ENCODE data around the gene RBM33. TPM values are rescaled to one million over a fixed set of nuclear protein-coding genes. Genes with fewer than 3 reads are reported as not detected.
A peak's percentile ranks its signal among the peaks of the same experiment; 100 is the strongest.
"Not testable (repeated sequence)": the region's sequence is repeated elsewhere in the genome, so short reads cannot be mapped to it uniquely, and the experiment has no call there.

Gene RBM33
- total RNA-seq, 2 donors from 2014 or later, result 135 to 178 TPM

DNA sequence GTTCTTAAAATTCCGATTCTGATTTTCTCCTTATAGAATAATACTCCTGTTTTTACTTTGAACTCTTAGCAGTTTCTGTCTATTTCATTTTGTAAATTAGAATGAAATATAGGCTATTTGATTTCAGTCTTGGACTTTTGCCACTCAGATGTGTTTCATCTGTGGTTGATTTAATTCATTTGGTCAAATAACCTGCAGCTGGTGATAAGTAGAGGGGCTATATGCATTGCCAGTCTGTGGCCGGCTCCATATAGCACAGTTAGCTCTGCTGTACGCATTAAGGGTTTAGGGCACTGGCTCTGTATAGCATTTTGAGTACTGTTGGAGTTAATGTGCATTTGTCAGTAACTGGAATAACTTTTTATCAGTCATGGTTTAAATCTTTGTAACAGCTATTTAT, 35.7 kb downstream of the RBM33 start:
- Mint-ChIP-seq H3K27me3 (no peaks in the 10 kb centered on the region), H3K27ac (peak overlapping the region; percentile 56), H3K4me1 (peaks cover 35% of the 10 kb centered on the region), H3K4me3 (no peak overlapping the region), H3K36me3 (ENCODE audit: low read depth) (peaks cover 15% of the 10 kb centered on the region)
- no peak for DNase-seq
- no peak for ATAC-seq
- no peaks in the 10 kb centered on the region for H3K9me3 ChIP-seq (ENCODE audit: control insufficient read depth, low read length, poor library complexity, severe bottlenecking)

DNA sequence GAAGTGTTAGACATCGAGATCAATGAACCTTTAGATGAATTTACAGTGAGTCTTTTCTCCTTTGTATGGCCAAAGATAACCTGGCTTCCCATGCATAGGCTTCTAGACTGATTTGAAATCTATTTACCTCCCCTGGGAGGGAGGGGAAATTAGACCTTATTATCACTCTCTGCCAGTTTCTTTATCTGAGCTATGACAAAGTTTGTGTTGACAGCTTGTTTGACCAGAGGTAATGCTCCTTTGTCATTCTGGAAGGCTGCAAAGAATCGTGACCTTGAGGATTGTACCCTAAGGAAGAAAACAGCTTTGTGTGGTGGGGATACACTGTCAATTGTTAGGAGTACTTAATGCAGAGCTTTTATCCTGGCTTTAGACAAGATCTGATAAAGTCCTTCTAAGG, 36.4 kb downstream of the RBM33 start:
- Mint-ChIP-seq H3K4me3 (no peak overlapping the region), H3K4me1 (peaks cover 40% of the 10 kb centered on the region), H3K27ac (peak overlapping the region; percentile 56), H3K27me3 (no peaks in the 10 kb centered on the region), H3K36me3 (ENCODE audit: low read depth) (peaks cover 19% of the 10 kb centered on the region)
- peaks cover 3% of the 10 kb centered on the region for H3K9me3 ChIP-seq (ENCODE audit: control insufficient read depth, low read length, poor library complexity, severe bottlenecking)
- DNase-seq (no peak), ATAC-seq (no peak)

DNA sequence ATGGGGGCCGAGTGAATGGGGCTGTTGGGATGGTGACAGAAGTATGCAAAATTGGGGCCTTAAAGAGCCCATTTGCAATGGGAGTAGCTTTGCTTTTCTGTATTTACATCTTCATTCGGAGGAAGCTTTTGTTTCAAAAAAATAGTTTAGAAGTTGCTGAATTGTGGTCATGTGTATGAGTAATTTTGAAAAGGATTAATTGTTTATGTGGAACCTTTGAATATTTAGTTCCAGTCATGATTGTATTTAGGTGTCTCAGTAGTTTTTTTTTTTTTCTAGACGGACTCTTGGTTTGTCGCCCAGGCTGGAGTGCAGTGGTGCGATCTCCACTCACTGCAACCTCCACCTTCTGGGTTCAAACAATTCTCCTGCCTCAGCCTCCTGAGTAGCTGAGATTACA, 37.2 kb downstream of the RBM33 start:
- Mint-ChIP-seq H3K4me1 (peaks cover 40% of the 10 kb centered on the region), H3K27me3 (no peaks in the 10 kb centered on the region), H3K27ac (peak overlapping the region; percentile 56), H3K36me3 (ENCODE audit: low read depth) (peaks cover 22% of the 10 kb centered on the region), H3K4me3 (peak overlapping the region; percentile 39)
- H3K9me3 ChIP-seq (ENCODE audit: control insufficient read depth, low read length, poor library complexity, severe bottlenecking), result peaks cover 3% of the 10 kb centered on the region
- ATAC-seq, result no peak
- no peak for DNase-seq

DNA sequence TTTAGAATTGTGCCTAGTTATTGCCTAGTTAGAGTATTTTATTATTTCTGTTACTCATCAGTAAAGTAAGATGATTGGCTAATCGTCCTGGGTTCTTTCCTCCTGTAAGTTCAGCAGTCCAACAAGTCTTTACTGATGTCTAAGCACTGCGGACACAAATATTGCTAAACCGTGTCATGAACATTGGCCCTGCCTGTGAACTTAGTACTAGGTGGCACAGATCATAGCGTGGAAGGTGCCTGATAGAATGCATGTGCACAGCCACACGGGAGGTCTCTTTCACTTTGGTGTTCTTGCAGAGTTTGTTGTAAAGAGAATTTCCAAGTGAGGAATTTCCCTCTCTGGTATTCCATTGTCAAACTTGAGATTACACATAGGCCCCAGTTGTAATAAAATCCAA, 38.0 kb downstream of the RBM33 start:
- H3K36me3 Mint-ChIP-seq (ENCODE audit: low read depth), result peaks cover 25% of the 10 kb centered on the region
- H3K4me1 Mint-ChIP-seq, result peaks cover 40% of the 10 kb centered on the region
- ATAC-seq (no peak), DNase-seq (no peak)
- no peak overlapping the region for H3K4me3 Mint-ChIP-seq
- peak overlapping the region; percentile 56 for H3K27ac Mint-ChIP-seq
- H3K27me3 Mint-ChIP-seq, result no peaks in the 10 kb centered on the region
- peaks cover 3% of the 10 kb centered on the region for H3K9me3 ChIP-seq (ENCODE audit: control insufficient read depth, low read length, poor library complexity, severe bottlenecking)

DNA sequence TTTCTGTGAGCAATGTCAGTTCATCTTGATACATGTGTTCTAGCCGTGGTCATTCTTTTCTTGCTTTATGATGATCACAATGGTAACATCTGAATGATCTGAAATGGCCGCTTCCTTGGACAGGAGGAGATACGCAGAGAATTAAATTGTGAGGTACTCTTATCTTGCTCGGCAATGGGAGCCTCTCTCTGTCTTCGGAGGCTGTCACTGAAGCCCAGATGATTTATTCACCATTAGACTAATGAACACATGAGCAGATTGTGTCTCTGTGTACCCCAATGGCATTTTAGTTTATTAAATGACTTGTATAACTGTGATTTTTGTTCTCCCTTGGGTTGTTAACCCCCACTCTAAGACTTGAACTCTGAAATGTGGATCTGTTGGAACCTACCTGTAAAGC, 38.6 kb downstream of the RBM33 start:
- DNase-seq, result no peak
- H3K27me3 Mint-ChIP-seq, result no peaks in the 10 kb centered on the region
- no peak overlapping the region for H3K4me3 Mint-ChIP-seq
- no peak overlapping the region for H3K27ac Mint-ChIP-seq
- H3K4me1 Mint-ChIP-seq, result peaks cover 44% of the 10 kb centered on the region
- ATAC-seq, result no peak
- H3K36me3 Mint-ChIP-seq (ENCODE audit: low read depth), result peaks cover 25% of the 10 kb centered on the region
- H3K9me3 ChIP-seq (ENCODE audit: control insufficient read depth, low read length, poor library complexity, severe bottlenecking), result peaks cover 3% of the 10 kb centered on the region

DNA sequence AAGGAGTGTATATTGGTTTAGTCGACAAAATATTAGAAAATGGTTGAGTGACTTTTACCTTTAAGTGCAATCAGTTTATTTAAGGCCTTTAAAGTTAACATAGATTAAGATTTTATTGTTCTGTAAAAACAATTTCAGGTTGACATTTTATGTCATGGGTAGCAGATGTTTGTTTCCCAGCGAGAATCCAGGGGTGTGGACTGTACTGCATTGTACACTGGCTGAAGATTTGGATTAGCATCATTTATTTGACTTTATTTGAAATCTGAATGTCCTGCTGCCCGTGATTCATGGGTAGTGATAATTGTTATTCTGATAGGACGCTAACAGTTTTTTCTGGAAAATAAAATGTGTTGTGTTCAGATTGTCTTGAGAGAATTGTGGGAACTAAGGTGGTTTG, 39.3 kb downstream of the RBM33 start:
- peaks cover 3% of the 10 kb centered on the region for H3K9me3 ChIP-seq (ENCODE audit: control insufficient read depth, low read length, poor library complexity, severe bottlenecking)
- peaks cover 25% of the 10 kb centered on the region for H3K36me3 Mint-ChIP-seq (ENCODE audit: low read depth)
- H3K27ac Mint-ChIP-seq, result no peak overlapping the region
- DNase-seq (no peak), ATAC-seq (no peak)
- H3K4me1 Mint-ChIP-seq, result peaks cover 48% of the 10 kb centered on the region
- no peak overlapping the region for H3K4me3 Mint-ChIP-seq
- no peaks in the 10 kb centered on the region for H3K27me3 Mint-ChIP-seq

DNA sequence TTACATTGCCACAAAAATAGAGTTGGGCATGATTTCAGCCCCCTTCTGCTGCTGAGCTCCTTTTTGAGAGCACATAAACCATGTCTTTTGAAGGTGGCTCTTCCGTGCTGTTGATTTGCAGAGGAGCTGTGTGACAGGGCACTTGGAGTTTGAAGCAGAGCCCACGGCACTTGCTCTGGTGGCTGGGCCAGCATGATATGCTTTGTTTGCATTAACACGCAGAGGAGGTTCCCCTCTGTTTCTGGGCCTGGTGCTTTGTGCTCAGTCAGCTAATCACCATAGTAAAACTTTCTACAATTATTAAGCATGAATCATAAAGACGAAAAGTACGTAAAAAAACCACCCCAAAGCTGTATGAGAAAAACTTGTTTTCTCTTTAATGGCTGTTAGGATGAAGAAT, 40.1 kb downstream of the RBM33 start:
- Mint-ChIP-seq H3K27ac (peak overlapping the region; percentile 53), H3K4me3 (peak overlapping the region; percentile 73), H3K27me3 (no peaks in the 10 kb centered on the region), H3K36me3 (ENCODE audit: low read depth) (peaks cover 23% of the 10 kb centered on the region), H3K4me1 (peaks cover 53% of the 10 kb centered on the region)
- DNase-seq (no peak), ATAC-seq (no peak)
- peaks cover 3% of the 10 kb centered on the region for H3K9me3 ChIP-seq (ENCODE audit: control insufficient read depth, low read length, poor library complexity, severe bottlenecking)

DNA sequence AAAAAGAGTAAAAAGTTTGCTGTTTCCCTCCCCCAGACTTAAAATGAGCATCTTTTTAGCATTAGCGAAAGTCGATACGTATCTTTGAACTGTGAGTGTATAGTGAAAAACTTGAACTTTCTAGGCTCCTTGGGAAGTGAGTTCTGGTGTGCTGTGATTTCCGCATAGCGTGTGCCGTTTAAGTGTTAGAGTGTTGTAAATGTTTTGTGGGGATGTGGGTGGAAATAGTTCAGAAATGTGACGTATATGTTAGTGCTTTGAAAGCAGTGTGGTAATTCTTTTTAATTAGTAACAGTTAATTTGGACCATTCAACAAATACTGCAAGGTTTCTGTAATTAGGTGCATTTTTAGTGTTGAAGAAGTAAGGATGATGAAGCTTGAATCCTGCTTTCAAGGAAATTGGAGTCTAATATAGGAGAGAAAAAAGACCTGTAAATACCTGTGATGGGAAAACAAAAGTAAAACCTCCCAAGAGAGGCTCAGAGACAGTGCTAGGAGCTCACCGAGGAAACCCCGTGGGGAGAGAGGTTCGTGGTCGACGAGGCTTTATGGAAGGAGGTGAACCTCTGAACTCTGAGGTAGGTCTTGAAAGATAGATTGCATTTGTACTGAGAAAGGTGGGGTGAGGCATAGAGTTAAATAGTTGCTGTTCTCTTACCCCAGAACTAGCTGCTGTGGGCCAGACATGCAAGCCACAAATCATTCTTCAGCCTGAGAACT, 40.8 kb downstream of the RBM33 start:
- Mint-ChIP-seq H3K27ac (peak overlapping the region; percentile 53), H3K36me3 (ENCODE audit: low read depth) (peaks cover 23% of the 10 kb centered on the region), H3K27me3 (no peaks in the 10 kb centered on the region), H3K4me1 (peaks cover 60% of the 10 kb centered on the region), H3K4me3 (peak overlapping the region; percentile 73)
- ATAC-seq (peak; percentile 79), DNase-seq (no peak)
- H3K9me3 ChIP-seq (ENCODE audit: control insufficient read depth, low read length, poor library complexity, severe bottlenecking), result peaks cover 3% of the 10 kb centered on the region

DNA sequence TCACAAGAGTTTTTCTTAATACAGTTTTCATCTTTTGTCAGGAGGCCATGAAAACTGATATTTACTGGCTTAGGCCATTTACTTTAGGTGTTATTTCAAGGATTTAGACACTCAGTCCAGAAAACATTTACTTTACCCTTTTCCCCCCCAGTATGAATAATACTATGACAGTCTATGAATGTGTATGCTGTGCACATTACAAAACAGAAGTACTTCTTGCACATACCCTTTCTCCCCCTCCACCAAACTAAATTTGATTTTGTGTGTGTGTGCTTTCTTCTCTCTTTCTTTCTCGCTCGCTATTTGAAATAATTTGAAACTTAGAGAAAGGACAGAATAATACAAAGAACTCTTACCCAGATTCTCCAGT, 41.3 kb downstream of the RBM33 start:
- DNase-seq (no peak), ATAC-seq (no peak)
- peak overlapping the region; percentile 73 for H3K4me3 Mint-ChIP-seq
- peaks cover 3% of the 10 kb centered on the region for H3K9me3 ChIP-seq (ENCODE audit: control insufficient read depth, low read length, poor library complexity, severe bottlenecking)
- H3K4me1 Mint-ChIP-seq, result peaks cover 60% of the 10 kb centered on the region
- H3K27me3 Mint-ChIP-seq, result no peaks in the 10 kb centered on the region
- H3K36me3 Mint-ChIP-seq (ENCODE audit: low read depth), result peaks cover 20% of the 10 kb centered on the region
- no peak overlapping the region for H3K27ac Mint-ChIP-seq

DNA sequence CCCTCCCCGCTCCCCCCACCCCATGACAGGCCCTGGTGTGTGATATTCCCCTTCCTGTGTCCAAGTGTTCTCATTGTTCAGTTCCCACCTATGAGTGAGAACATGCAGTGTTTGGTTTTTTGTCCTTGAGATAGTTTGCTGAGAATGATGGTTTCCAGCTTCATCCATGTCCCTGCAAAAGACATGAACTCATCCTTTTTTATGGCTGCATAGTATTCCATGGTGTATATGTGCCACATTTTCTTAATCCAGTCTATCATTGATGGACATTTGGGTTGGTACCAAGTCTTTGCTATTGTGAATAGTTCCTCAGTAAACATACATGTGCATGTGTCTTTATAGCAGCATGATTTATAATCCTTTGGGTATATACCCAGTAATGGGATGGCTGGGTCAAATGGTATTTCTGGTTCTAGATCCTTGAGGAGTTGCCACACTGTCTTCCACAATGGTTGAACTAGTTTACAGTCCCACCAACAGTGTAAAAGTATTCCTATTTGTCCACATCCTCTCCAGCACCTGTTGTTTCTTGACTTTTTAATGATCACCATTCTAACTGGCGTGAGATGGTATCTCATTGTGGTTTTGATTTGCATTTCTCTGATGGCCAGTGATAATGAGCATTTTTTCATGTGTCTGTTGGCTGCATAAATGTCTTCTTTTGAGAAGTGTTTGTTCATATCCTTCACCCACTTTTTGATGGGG, 42.3 kb downstream of the RBM33 start:
- H3K4me3 Mint-ChIP-seq; H3K27me3 Mint-ChIP-seq; H3K27ac Mint-ChIP-seq; DNase-seq; ATAC-seq; H3K9me3 ChIP-seq (ENCODE audit: control insufficient read depth, low read length, poor library complexity, severe bottlenecking): not testable (repeated sequence)
- peaks cover 59% of the 10 kb centered on the region for H3K4me1 Mint-ChIP-seq
- H3K36me3 Mint-ChIP-seq (ENCODE audit: low read depth), result peaks cover 16% of the 10 kb centered on the region

DNA sequence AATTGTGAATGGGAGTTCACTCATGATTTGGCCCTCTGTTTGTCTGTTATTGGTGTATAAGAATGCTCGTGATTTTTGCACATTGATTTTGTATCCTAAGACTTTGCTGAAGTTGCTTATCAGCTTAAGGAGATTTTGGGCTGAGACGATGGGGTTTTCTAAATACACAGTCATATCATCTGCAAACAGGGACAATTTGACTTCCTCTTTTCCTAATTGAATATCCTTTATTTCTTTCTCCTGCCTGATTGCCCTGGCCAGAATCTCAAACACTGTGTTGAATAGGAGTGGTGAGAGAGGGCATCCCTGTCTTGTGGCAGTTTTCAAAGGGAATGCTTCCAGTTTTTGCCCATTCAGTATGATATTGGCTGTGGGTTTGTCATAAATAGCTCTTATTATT, 43.8 kb downstream of the RBM33 start:
- Mint-ChIP-seq H3K36me3 (ENCODE audit: low read depth) (peaks cover 12% of the 10 kb centered on the region), H3K4me1 (peaks cover 53% of the 10 kb centered on the region)
- H3K27ac Mint-ChIP-seq; H3K9me3 ChIP-seq (ENCODE audit: control insufficient read depth, low read length, poor library complexity, severe bottlenecking); DNase-seq; H3K27me3 Mint-ChIP-seq; H3K4me3 Mint-ChIP-seq; ATAC-seq: not testable (repeated sequence)

DNA sequence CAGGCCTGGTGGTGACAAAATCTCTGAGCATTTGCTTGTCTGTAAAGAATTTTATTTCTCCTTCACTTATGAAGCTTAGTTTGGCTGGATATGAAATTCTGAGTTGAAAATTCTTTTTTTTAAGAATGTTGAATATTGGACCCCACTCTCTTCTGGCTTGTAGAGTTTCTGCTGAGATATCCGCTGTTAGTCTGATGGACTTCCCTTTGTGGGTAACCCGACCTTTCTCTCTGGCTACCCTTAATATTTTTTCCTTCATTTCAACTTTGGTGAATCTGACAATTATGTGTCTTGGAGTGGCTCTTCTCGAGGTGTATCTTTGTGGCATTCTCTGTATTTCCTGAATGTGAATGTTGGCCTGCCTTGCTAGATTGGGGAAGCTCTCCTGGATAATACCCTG, 46.2 kb downstream of the RBM33 start:
- not testable (repeated sequence) for ATAC-seq; DNase-seq; H3K36me3 Mint-ChIP-seq (ENCODE audit: low read depth); H3K9me3 ChIP-seq (ENCODE audit: control insufficient read depth, low read length, poor library complexity, severe bottlenecking); H3K27me3 Mint-ChIP-seq
- Mint-ChIP-seq H3K27ac (peak overlapping the region; percentile 42), H3K4me1 (peaks cover 43% of the 10 kb centered on the region), H3K4me3 (peak overlapping the region; percentile 64)

DNA sequence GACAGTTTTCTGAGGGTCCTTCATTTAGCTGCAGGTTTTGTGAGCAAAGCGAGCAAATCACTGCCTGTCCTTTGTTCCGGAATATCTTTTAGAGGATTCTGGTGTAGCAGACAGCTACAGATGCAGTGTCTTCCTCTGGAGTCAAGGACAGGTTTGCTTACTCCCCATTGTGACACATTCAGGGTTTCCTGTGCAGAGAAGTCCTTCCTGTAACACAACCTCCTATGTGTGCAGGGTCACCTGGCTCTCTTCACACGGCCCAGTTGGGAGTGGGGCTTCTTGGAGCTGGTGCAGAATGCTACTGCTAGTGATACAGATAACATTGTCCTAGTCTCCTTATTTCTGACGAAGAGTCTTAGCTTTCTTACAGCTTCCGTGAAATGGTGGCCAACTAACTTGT, 47.9 kb downstream of the RBM33 start:
- Mint-ChIP-seq H3K4me3 (no peak overlapping the region), H3K36me3 (ENCODE audit: low read depth) (peaks cover 5% of the 10 kb centered on the region), H3K4me1 (peaks cover 56% of the 10 kb centered on the region), H3K27ac (peak overlapping the region; percentile 67), H3K27me3 (no peaks in the 10 kb centered on the region)
- H3K9me3 ChIP-seq (ENCODE audit: control insufficient read depth, low read length, poor library complexity, severe bottlenecking), result no peaks in the 10 kb centered on the region
- no peak for DNase-seq
- peak; percentile 54 for ATAC-seq

DNA sequence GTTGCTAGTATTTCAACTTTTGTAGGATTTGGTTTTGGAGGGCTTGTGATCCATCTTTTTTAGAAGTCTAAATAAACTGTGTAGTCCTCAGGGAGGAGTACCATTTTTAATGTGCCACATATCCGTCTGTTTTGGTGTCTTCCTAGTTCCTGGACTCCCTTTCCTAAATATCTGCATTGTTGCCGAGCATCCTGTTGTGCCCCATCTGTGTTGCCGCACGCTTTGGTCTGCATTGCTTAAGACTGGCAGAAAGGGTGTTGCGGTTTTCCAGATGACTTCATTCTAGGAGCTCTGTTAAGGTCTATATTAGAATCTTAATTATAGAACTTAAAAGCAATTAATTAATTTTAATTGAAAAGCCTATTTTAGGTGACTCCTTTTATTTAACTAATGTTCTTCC, 49.4 kb downstream of the RBM33 start:
- H3K4me3 Mint-ChIP-seq, result no peak overlapping the region
- H3K27me3 Mint-ChIP-seq, result no peaks in the 10 kb centered on the region
- peaks cover 5% of the 10 kb centered on the region for H3K36me3 Mint-ChIP-seq (ENCODE audit: low read depth)
- H3K9me3 ChIP-seq (ENCODE audit: control insufficient read depth, low read length, poor library complexity, severe bottlenecking), result no peaks in the 10 kb centered on the region
- H3K27ac Mint-ChIP-seq, result peak overlapping the region; percentile 34
- DNase-seq (no peak), ATAC-seq (no peak)
- peaks cover 51% of the 10 kb centered on the region for H3K4me1 Mint-ChIP-seq

Measured in T-helper 17 cell (primary cell).